ENCODE data around the gene FAM47E. TPM values are rescaled to one million over a fixed set of nuclear protein-coding genes. Genes with fewer than 3 reads are reported as not detected.

Gene FAM47E
- total and polyA plus RNA-seq, 2 of the 8 experiments (the other 6 are each of a cell fraction or from before 2014, with no cell fraction given) = 1.3 to 1.4 TPM

- TF ChIP-seq MAFK (IDR thresholded peaks at IDR 0.05; ENCODE audit: low read depth, low read length) (no peak), TAF1 (IDR thresholded peaks at IDR 0.05; ENCODE audit: low read depth, low read length) (peak; percentile 49; the same call in 1 of the 2 replicates), EGR1 (IDR thresholded peaks at IDR 0.05; ENCODE audit: borderline replicate concordance, low read depth, low read length) (peak; percentile 46; the same call in 1 of the 2 replicates), JUND (IDR thresholded peaks at IDR 0.05; ENCODE audit: low read length) (no peak), POLR2AphosphoS5 (IDR thresholded peaks at IDR 0.05; ENCODE audit: low read depth, low read length) (0 out of 2 replicates have a peak, but pooled peaks have one; percentile 20), RFX5 (IDR thresholded peaks at IDR 0.05; ENCODE audit: borderline replicate concordance, low read depth, low read length) (no peak), TEAD4 (IDR thresholded peaks at IDR 0.05; ENCODE audit: low read depth, low read length) (peak; percentile 62; the same call in 1 of the 2 replicates), CHD1 (IDR thresholded peaks at IDR 0.05; ENCODE audit: low read depth, low read length) (no peak), HDAC2 (IDR thresholded peaks at IDR 0.05; ENCODE audit: borderline replicate concordance in 1 of 2, low read depth in 2 of 2, low read length in 2 of 2) (peak; percentile 53 to 70; a peak in 1 of 4 replicates), SAP30 (IDR thresholded peaks at IDR 0.05; ENCODE audit: insufficient read depth, insufficient replicate concordance, low read length) (no peak), SUZ12 (IDR thresholded peaks at IDR 0.05; ENCODE audit: low read length) (0 out of 2 replicates have a peak, but pooled peaks have one; percentile 14), MAX (IDR thresholded peaks at IDR 0.05) (peak; percentile 47; the same call in 1 of the 2 replicates), RXRA (IDR thresholded peaks at IDR 0.05; ENCODE audit: insufficient read depth, low read depth, low read length) (no peak), EP300 (IDR thresholded peaks at IDR 0.05; ENCODE audit: borderline replicate concordance in 1 of 2, low read depth in 2 of 2, low read length in 2 of 2) (peak; percentile 75 to 92; a peak in 2 of 3 replicates), RAD21 (IDR thresholded peaks at IDR 0.05 in 1 of 2, conservative IDR thresholded peaks at IDR 0.05 in 1 of 2; ENCODE audit: low read depth in 2 of 2, low read length in 2 of 2) (peak; percentile 45 to 57), PHF8 (conservative IDR thresholded peaks at IDR 0.05; ENCODE audit: low read depth, low read length) (peak; percentile 54), SRF (IDR thresholded peaks at IDR 0.05; ENCODE audit: low read depth, low read length) (no peak), E2F6 (IDR thresholded peaks at IDR 0.05) (peak; percentile 96), USF2 (IDR thresholded peaks at IDR 0.05; ENCODE audit: low read length) (no peak), KDM4A (IDR thresholded peaks at IDR 0.05; ENCODE audit: low read depth, low read length, severe bottlenecking) (peak; percentile 97)
These were observed at the start of gene FAM47E (continued) for GRCh38 chr4:76251441-76252270.

Data from H1 (cell line).